Smooth muscle cell (in vitro differentiated cells): Measurements from ENCODE around the gene SGTB. TPM values are rescaled to one million over a fixed set of nuclear protein-coding genes. Genes with fewer than 3 reads are reported as not detected.
"Not testable (repeated sequence)": the region's sequence is repeated elsewhere in the genome, so short reads cannot be mapped to it uniquely, and the experiment has no call there.

ENCODE experiments used
- DNase-seq: peaks from one replicate; lab custom pipeline; 2025; ENCODE audit not compliant: unreplicated experiment; lab: John Stamatoyannopoulos, UW
- H2AFZ ChIP-seq: fragments of 200-600 bp; sonication (generic); 2 replicates; pipeline ENCODE4 v1.6.0; 2016; ENCODE audit warnings: antibody characterized with exemption, low read depth, mild to moderate bottlenecking
- H3F3A ChIP-seq: fragments of 200-600 bp; sonication (generic); 2 replicates; pipeline ENCODE4 v1.6.0; 2017; ENCODE audit warnings: antibody characterized with exemption, low read depth
- H3K27ac ChIP-seq: fragments of 200-600 bp; sonication (generic); 2 replicates; pipeline ENCODE4 v1.5.1; 2016; ENCODE audit warnings: low read depth, mild to moderate bottlenecking
- H3K27me3 ChIP-seq: fragments of 200-600 bp; sonication (generic); 2 replicates; pipeline ENCODE4 v1.6.1; 2016; ENCODE audit warnings: low read depth, mild to moderate bottlenecking
- H3K36me3 ChIP-seq: fragments of 200-600 bp; sonication (generic); 2 replicates; pipeline ENCODE4 v1.5.1; 2016; ENCODE audit warnings: low read depth
- H3K4me1 ChIP-seq: fragments of 200-600 bp; sonication (generic); 2 replicates; pipeline ENCODE4 v1.5.1; 2016; ENCODE audit warnings: low read depth
- H3K4me2 ChIP-seq: fragments of 200-600 bp; sonication (generic); 2 replicates; pipeline ENCODE4 v1.6.0; 2016; ENCODE audit warnings: mild to moderate bottlenecking
- H3K4me3 ChIP-seq: fragments of 200-600 bp; sonication (generic); 2 replicates; pipeline ENCODE4 v1.5.1; 2016; ENCODE audit warnings: mild to moderate bottlenecking
- H3K79me2 ChIP-seq: fragments of 200-600 bp; sonication (generic); 2 replicates; pipeline ENCODE4 v1.6.0; 2016; ENCODE audit warnings: low read depth, mild to moderate bottlenecking
- H3K9ac ChIP-seq: fragments of 200-600 bp; sonication (generic); 2 replicates; pipeline ENCODE4 v1.6.0; 2016; ENCODE audit warnings: low read depth
- H3K9me3 ChIP-seq: fragments of 200-600 bp; sonication (generic); replicated peaks from 2 replicates; pipeline ENCODE4 v1.5.1; 2016; ENCODE audit warnings: low read depth
- H4K20me1 ChIP-seq: fragments of 200-600 bp; sonication (generic); 2 replicates; pipeline ENCODE4 v1.6.0; 2016; ENCODE audit warnings: low read depth
- WGBS: methylation state at CpG from one replicate; pipeline ENCODE4 v1.1.7; 2016; ENCODE audit warnings: low lambda C conversion rate; 5-methylcytosine and 5-hydroxymethylcytosine counted together
- polyA plus RNA-seq: library from polyadenylated mRNA; unstranded; fragments of >200 nt; fragmentation: Nextera tagmentation; extraction: Ambion mirVana; gene quantifications from 2 replicates; pipeline ENCODE4 v1.2.1, GENCODE V29; 2016
- total RNA-seq: library from RNA; depleted of rRNA; stranded (reverse); fragments of >200 nt; gene quantifications from 2 replicates; pipeline ENCODE4 v1.2.3, GENCODE V29; 2014
- TF ChIP-seq, protein P1 (sequence below): fragments of 200-600 bp; sonication (generic); IDR thresholded peaks from 2 replicates; pipeline ENCODE4 v1.5.1; 2017; ENCODE audit warnings: borderline replicate concordance, mild to moderate bottlenecking, antibody characterized with exemption; ENCODE audit not compliant: insufficient read depth, poor library complexity, severe bottlenecking

Gene SGTB
- total and polyA plus RNA-seq, 2 experiments from 2014 or later, result 5.3 to 12.8 TPM

DNA sequence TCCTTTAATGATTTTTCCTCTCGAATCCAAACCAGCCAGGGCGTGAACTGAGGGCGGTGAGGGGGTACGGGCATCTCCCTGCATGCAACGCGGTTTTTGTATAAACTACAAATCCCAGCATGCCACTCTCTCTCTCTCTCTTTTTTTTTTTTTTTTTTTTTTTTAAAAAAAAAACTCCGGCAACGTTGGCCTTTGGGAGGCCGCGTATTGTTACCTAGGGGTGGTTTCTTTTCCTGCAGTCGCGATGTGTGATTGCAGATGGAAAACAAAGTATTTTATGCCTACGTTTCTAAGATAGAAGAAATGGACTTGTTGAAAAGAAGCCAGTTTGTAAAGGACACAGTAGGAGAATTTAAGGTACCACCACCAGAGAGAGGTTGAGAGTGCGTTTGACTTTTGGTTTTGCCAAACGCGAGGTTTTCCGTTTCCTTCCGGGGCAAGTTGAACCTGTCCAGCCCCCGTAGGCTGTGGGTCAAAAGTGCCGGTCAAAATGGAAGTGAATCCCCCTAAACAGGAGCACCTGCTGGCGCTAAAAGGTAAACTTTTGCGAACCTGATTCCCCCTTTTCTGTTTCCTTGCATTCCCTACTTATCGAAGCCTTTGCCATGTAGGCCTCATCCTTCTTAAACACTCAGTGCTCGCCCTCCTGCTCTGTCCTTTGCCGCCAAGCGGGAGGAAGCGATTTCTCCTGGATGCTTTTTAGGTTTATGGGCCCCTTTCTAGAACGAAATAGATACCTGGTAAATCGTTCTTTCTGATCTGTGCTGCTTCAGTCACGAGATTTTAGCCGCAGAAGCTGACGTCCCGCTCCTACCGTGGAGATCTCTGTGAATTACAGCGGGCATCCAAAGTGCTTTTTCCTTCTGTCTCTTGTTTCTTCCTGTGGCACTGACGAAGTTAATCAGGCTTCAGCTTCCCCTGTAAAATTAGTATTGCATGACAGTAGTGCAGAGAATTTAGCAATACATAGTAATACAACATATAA is 97.0 kb downstream of the SGTB start, which contains the start of the genes SHLD3 and TRAPPC13:
SHLD3 (plus strand) TSS at position 457 of the 985 bp plus-strand sequence. CDS start 4,561 bp downstream, outside the sequence.
TRAPPC13 (plus strand) TSS at position 457 of the 985 bp plus-strand sequence; CDS start at position 491, 34 bp downstream.
- peak; percentile 11 for DNase-seq

DNA sequence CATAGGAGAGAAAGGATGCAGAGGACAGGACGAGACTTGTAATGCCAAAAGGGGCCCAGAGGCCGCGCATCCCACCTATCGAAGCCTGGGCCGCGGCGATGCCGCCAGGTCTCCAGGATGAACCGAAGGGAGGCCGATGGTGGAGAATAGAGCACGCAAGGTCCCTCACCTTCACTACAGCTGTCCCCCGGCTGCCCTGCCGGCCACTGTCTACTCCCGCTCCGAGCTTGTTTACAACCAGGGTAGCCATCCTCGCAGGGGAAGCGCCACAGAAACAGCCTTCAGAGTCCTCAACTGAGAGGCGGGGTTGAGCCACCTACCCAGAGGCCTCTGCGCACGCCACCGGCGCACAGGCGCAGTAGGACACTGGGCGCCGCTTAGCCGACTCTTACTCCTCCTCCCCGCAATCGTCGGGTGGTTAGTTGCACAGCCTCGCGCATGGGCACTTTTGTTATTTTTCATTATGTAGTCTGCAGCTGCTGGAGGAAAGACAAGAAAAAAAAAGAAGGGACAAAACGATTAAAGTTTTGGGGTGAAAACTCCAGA is 97.8 kb downstream of the SGTB start, which contains the start of gene TRIM23:
TRIM23 (minus strand) TSS at position 309 of the 546 bp plus-strand sequence; CDS start at position 250, 59 bp downstream.
- Histone ChIP-seq H3F3A (no peaks in the 10 kb centered on the region), H3K36me3 (no peaks in the 10 kb centered on the region), H3K9me3 (no peaks in the 10 kb centered on the region), H2AFZ (peak within 1 kb of the TSS; percentile 100), H3K27me3 (no peaks in the 10 kb centered on the region), H3K4me3 (peak within 1 kb of the TSS; percentile 98), H3K79me2 (peaks cover 84% of the 10 kb centered on the region), H4K20me1 (peaks cover 8% of the 10 kb centered on the region), H3K27ac (peak within 1 kb of the TSS; percentile 90), H3K9ac (peak within 1 kb of the TSS; percentile 92), H3K4me1 (peaks cover 19% of the 10 kb centered on the region), H3K4me2 (peak within 1 kb of the TSS; percentile 98)
- TF ChIP-seq, protein P1, sequence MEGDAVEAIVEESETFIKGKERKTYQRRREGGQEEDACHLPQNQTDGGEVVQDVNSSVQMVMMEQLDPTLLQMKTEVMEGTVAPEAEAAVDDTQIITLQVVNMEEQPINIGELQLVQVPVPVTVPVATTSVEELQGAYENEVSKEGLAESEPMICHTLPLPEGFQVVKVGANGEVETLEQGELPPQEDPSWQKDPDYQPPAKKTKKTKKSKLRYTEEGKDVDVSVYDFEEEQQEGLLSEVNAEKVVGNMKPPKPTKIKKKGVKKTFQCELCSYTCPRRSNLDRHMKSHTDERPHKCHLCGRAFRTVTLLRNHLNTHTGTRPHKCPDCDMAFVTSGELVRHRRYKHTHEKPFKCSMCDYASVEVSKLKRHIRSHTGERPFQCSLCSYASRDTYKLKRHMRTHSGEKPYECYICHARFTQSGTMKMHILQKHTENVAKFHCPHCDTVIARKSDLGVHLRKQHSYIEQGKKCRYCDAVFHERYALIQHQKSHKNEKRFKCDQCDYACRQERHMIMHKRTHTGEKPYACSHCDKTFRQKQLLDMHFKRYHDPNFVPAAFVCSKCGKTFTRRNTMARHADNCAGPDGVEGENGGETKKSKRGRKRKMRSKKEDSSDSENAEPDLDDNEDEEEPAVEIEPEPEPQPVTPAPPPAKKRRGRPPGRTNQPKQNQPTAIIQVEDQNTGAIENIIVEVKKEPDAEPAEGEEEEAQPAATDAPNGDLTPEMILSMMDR, result no peak
- peak; percentile 59 for DNase-seq
- WGBS, result 1% methylated on average over 32 of the region's 32 CpGs

More for the DNA sequence above, 97.0 kb downstream of the SGTB start, which contains the start of the genes SHLD3 and TRAPPC13:
- Histone ChIP-seq H3F3A (no peaks in the 10 kb centered on the region), H3K4me1 (peaks cover 19% of the 10 kb centered on the region), H2AFZ (peak within 1 kb of the TSS; percentile 100), H3K9me3 (no peaks in the 10 kb centered on the region), H3K27ac (peak within 1 kb of the TSS; percentile 90), H3K79me2 (peaks cover 84% of the 10 kb centered on the region), H3K9ac (peak within 1 kb of the TSS; percentile 92), H3K36me3 (no peaks in the 10 kb centered on the region), H3K4me2 (peak within 1 kb of the TSS; percentile 98), H4K20me1 (peaks cover under 1% of the 10 kb centered on the region), H3K27me3 (no peaks in the 10 kb centered on the region), H3K4me3 (peak within 1 kb of the TSS; percentile 98)
- WGBS, result 2% methylated on average over 36 of the region's 36 CpGs
- TF ChIP-seq, protein P1, result no peak

DNA sequence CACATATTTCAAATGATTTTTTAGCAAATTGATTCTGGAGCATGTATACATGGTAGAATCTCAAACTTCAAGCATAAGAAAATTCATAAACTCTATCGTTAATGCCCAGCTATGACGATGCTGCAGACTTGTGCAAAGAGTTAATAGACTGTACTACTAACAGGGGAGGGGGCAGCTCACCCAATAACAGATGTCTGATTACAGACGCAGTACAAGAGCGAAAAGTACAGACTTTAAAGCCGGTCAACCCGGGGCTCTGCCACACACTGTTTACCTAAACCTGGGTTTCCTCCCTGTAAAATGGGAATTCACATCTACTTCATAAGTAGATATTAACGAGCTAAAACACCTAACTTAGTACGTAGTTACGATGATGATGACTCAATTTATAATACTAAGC is 98.4 kb downstream of the SGTB start:
- Histone ChIP-seq H3K27ac (peak overlapping the region; percentile 34), H2AFZ (peak overlapping the region; percentile 100), H3K79me2 (peaks cover 89% of the 10 kb centered on the region), H3K4me2 (peak overlapping the region; percentile 98), H3K9ac (peak overlapping the region; percentile 92), H3K27me3 (no peaks in the 10 kb centered on the region), H3K36me3 (no peaks in the 10 kb centered on the region), H3F3A (no peaks in the 10 kb centered on the region), H3K4me3 (peak overlapping the region; percentile 98), H3K9me3 (no peaks in the 10 kb centered on the region), H4K20me1 (peaks cover 14% of the 10 kb centered on the region), H3K4me1 (peaks cover 19% of the 10 kb centered on the region)
- 47% methylated on average over 9 of the region's 9 CpGs for WGBS
- no peak for DNase-seq
- TF ChIP-seq, protein P1, result no peak

DNA sequence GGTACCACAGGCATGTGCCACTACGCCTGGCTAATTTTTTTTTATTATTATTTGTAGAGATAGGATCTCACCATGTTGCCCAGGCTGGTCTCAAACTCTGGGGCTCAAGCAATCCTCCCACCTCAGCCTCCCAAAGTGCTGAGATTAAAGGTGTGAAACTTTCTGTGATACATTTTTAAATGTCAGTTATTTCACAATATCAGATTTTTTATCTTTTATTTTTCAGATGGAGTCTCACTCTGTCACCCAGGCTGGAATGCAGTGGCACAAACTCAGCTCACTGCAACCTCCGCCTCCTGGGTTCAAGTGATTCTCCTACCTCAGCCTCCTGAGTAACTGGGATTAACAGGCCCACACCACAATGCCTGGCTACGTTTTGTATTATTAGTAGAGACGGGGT is 99.9 kb downstream of the SGTB start:
- not testable (repeated sequence) for DNase-seq, H3F3A ChIP-seq, H3K36me3 ChIP-seq, H2AFZ ChIP-seq, H3K27ac ChIP-seq, H3K9me3 ChIP-seq, H3K9ac ChIP-seq, H3K4me2 ChIP-seq, H3K27me3 ChIP-seq
- Histone ChIP-seq H3K4me3 (peak overlapping the region; percentile 98), H3K4me1 (peaks cover 19% of the 10 kb centered on the region), H4K20me1 (peaks cover 23% of the 10 kb centered on the region), H3K79me2 (peaks cover 90% of the 10 kb centered on the region)
- 92% methylated on average over 4 of the region's 4 CpGs for WGBS
